ENCODE data around the gene ELF4. TPM values are rescaled to one million over a fixed set of nuclear protein-coding genes. Genes with fewer than 3 reads are reported as not detected.

The ELF4 gene
- total and polyA plus RNA-seq, 2 experiments from 2014 or later: 0.50 to 1.8 TPM

GRCh38 chrX:130159776-130160175, 49.5 kb upstream of the ELF4 start:
- Histone ChIP-seq H3F3A (replicated peaks; ENCODE audit: low read depth) (no peaks in the 10 kb centered on the region), H3K36me3 (ENCODE audit: insufficient read depth) (no peaks in the 10 kb centered on the region), H3K4me3 (no peak overlapping the region), H4K20me1 (replicated peaks; ENCODE audit: insufficient read depth) (no peaks in the 10 kb centered on the region), H3K4me1 (ENCODE audit: insufficient read depth) (peaks cover 6% of the 10 kb centered on the region; the same call in 1 of the 2 replicates), H3K27me3 (ENCODE audit: insufficient read depth) (no peaks in the 10 kb centered on the region), H3K79me2 (replicated peaks; ENCODE audit: insufficient read depth) (peaks cover 45% of the 10 kb centered on the region), H3K4me2 (no peak overlapping the region), H3K9me2 (ENCODE audit: insufficient read depth) (no peaks in the 10 kb centered on the region), H2AFZ (no peak overlapping the region), H3K27ac (ENCODE audit: low read depth) (no peak overlapping the region)
- DNase-seq (ENCODE audit: low spot score) (no peak), ATAC-seq (no peak)
- TF ChIP-seq POLR2AphosphoS5 (IDR thresholded peaks at IDR 0.05; ENCODE audit: low read depth) (no peak), ETS1 (IDR thresholded peaks at IDR 0.05) (no peak), NANOG (IDR thresholded peaks at IDR 0.05; ENCODE audit: borderline replicate concordance) (no peak), ZNF331 (CRISPR knock-in tag; IDR thresholded peaks at IDR 0.05; ENCODE audit: low read depth) (no peak), ZNF462 (CRISPR knock-in tag; IDR thresholded peaks at IDR 0.05) (no peak), CREB1 (CRISPR knock-in tag; IDR thresholded peaks at IDR 0.05; ENCODE audit: low read depth) (no peak), EZH2phosphoT487 (IDR thresholded peaks at IDR 0.05; ENCODE audit: unreplicated experiment) (no peak), REST (IDR thresholded peaks at IDR 0.05; ENCODE audit: unreplicated experiment) (no peak), STAT1 (IDR thresholded peaks at IDR 0.05; ENCODE audit: unreplicated experiment) (no peak), JUNB (IDR thresholded peaks at IDR 0.05; ENCODE audit: unreplicated experiment) (no peak), CTCF (conservative IDR thresholded peaks at IDR 0.05; ENCODE audit: low read depth in 2 of 2) (no peak), EZH2 (IDR thresholded peaks at IDR 0.05; ENCODE audit: low read depth, unreplicated experiment) (no peak), ZNF114 (CRISPR knock-in tag; IDR thresholded peaks at IDR 0.05) (no peak)
- peaks cover 1% of the 10 kb centered on the region; the same call in 1 of the 3 replicates for H3K4me1 Mint-ChIP-seq
- no peak overlapping the region for H3K27ac Mint-ChIP-seq
- no peaks in the 10 kb centered on the region for H3K36me3 Mint-ChIP-seq (ENCODE audit: low read depth)
- H3K9me3 Mint-ChIP-seq: no peaks in the 10 kb centered on the region
- no peaks in the 10 kb centered on the region for H3K27me3 Mint-ChIP-seq (ENCODE audit: insufficient read depth, low read depth, poor library complexity)
- no peak overlapping the region for H3K4me3 Mint-ChIP-seq
